GM21423 (cell line): ENCODE measurements around the gene AFDN.
"Not testable (repeated sequence)": the region's sequence is repeated elsewhere in the genome, so short reads cannot be mapped to it uniquely, and the experiment has no call there.

Experiments
- ATAC-seq: cut with Tn5 transposase; IDR thresholded peaks from one replicate; pipeline ENCODE4 v1.9.1; 2021; ENCODE audit warnings: mild to moderate bottlenecking, moderate library complexity; ENCODE audit not compliant: unreplicated experiment

Gene AFDN

DNA sequence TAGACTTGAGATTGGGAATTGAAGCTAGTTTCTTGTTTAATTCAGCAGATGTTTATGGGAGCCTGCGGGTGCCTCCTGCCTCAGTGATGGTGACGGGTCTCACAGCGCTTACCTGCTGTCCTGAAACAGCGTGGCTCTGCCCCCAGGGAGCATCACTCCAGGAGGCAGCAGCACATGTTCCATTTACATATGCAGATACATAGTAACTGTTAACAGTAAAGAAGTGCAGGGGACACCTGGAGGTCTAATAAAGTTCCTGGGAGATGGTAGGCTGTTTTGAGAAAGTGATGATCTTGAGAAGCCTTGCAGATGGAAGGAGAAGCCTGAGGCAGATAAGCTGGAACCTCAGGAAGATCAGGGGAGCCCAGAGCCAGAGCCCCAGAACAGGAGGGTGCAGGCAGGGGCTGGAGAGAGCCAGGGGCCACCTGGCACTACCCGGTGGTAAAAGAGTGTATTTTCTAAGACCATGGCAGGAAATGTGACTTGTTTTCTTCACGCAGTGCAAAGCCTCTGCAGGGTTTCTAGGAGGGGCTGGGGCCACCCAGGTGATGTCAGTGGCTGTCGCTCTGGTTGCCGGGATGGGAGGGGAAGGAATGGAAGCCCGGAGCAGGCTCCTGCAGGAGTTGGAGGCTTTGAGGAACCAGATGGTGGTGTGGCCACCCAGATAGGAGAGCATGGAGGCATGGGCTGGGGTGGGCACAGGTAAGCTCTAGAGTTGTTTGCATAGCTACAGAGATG is 146.6 kb downstream of the AFDN start:
- no peak for ATAC-seq

- no peak for ATAC-seq
Observed at GRCh38 chr6:167974640-167975344, 148.1 kb downstream of the AFDN start.

- ATAC-seq, result no peak
Observed at GRCh38 chr6:167975458-167975857, 148.7 kb downstream of the AFDN start.

DNA sequence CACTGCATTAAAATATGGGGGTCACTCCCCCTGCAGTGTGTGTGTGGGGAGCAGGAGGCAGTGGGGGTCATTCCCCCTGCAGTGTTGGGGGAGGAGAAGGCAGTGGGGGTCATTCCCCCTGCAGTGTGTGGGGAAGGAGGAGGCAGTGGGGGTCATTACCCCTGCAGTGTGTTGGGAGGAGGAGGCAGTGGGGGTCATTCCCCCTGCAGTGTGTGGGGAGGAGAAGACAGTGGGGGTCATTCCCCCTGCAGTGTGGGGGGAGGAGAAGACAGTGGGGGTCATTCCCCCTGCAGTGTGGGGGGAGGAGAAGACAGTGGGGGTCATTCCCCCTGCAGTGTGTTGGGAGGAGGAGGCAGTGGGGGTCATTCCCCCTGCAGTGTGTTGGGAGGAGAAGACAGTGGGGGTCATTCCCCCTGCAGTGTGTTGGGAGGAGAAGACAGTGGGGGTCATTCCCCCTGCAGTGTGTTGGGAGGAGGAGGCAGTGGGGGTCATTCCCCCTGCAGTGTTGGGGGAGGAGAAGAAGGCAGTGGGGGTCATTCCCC is 149.5 kb downstream of the AFDN start:
- ATAC-seq, result not testable (repeated sequence)

GRCh38 chr6:167976708-167977107 is 150.0 kb downstream of the AFDN start:
- ATAC-seq, result no peak

GRCh38 chr6:167977717-167978467 is 151.2 kb downstream of the AFDN start:
- ATAC-seq, result no peak

DNA sequence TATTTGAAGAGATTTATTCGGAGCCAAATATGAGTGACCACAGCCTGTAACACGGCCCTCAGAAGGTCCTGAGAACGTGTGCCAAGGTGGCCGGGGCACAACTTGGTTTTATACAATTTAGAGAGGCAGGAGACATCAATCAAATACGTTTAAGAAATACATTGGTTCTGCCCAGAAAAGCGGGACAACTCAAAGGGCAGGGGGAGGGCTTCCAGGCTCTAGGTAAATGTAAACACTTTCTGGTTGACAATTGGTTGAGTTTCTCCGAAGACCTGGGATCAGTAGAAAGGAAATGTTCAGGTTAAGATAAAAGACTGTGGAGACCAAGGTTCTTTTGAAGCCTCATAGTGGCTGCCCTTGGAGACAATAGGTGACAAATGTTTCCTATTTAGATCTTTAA is 151.9 kb downstream of the AFDN start:
- no peak for ATAC-seq

DNA sequence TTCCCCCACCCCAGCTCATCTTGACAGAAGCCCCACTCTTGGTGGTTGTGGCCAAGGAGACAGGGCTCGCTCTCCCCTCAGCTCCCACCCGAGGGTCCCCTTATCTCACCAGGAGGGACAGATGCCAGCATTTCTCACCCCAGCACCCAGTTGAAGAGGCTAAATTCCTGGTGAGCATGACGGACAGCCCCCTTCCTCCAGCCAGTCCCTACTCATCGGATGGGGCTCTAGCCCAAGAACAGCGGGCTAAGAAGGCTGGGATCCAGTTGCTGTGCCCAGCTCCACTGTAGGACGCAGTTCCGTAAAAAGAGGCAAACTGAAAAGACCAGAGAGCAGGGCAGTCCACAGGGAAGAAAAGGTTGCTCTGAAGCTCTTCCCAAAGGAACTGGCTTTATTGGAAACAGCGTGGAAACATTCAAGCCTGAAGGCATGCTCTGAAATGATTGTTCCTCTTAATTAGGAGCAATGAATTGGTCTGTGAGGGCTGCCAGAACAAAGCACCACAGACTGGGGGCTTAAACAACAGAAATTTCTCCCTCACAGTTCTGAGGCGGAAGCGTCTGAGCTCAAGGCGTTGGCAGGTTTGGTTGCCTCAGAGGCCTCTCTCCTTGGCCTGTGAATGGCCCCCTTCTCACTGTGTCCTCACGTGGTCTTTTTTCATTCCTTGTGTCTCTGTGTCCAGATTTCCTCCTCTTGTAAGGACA is 152.9 kb downstream of the AFDN start:
- no peak for ATAC-seq

DNA sequence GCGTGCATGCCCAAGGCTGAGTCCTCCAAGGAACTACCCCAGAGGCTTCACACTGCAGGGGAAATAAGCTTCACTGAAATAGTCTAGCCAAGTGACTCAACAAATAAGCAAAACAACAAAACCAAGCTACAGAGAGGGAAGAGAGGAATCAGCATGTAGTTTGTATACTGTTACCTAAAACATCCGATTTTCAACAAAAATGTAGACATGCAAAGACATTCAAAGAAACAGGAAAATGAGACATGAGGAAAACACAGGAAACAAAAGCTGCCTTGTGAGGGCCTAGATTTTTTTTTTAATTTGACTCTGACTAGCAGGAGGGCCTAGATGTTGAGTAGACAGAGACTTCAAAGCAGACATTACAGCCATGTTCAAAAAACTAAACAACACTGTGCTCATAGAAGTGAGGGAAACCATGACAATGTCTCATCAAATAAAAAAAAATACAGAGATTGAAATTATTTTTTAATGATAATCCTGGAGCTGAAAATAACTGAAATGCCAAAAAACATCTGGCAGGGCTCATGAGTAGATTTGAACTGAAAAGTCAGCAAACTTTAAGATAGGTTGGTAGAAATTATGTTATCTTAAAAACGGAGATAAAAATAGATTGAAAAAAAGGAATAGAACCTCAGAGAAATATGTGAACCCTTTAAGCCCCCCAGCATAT is 154.3 kb downstream of the AFDN start:
- ATAC-seq, result no peak

DNA sequence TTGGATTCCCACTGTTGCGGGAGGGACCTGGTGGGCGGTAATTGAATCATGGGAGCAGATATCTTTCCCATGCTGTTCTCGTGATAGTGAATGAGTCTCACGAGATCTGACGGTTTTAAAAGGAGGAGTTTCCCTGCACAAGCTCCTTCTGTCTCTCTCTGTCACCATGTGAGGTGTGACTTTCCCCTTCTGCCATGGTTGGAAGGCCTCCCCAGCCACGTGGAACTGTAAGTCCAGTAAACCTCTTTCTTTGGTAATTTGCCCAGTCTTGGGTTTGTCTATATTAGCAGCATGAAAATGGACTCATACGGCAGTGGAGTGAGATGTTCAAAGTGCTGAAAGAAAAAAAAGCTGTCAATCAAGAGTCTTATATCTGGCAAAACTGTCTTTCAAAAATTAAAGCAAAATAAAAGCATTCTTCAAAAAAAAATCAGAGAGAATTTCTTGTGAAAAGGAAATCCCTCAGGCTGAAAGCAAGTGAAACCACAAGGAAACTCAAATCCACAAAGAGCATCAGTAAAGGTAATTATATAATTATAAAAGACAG is 155.3 kb downstream of the AFDN start:
- ATAC-seq, result no peak

DNA sequence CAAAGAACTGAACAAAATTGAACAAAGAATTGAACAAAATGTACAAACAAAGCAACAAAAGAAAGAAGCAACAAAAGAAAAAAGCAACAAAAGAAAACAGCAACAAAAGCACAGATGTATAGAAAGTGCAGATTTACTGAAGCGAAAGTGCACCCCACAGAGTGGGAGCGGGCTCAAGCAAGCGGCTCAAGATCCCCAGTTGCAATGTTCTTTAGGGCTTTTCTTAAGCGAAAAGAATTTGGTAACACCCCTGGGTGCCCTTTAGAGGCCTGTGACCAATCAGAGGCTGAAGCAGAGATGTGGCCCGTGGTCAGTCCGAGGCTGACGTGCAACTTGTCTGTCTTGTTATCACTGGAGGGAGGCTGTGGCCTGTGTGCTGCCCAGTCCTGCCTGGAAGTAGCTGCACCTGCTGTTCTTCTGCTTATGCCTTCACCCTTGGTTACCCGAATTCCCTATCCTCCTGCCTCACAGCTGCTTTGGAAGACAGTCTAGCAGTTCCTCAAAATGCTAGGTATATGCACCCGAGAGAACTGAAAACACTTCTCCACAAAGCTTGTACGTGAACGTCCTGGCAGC is 157.5 kb downstream of the AFDN start:
- ATAC-seq, result no peak

GRCh38 chr6:167984876-167985604 is 158.3 kb downstream of the AFDN start:
- ATAC-seq, result no peak

DNA sequence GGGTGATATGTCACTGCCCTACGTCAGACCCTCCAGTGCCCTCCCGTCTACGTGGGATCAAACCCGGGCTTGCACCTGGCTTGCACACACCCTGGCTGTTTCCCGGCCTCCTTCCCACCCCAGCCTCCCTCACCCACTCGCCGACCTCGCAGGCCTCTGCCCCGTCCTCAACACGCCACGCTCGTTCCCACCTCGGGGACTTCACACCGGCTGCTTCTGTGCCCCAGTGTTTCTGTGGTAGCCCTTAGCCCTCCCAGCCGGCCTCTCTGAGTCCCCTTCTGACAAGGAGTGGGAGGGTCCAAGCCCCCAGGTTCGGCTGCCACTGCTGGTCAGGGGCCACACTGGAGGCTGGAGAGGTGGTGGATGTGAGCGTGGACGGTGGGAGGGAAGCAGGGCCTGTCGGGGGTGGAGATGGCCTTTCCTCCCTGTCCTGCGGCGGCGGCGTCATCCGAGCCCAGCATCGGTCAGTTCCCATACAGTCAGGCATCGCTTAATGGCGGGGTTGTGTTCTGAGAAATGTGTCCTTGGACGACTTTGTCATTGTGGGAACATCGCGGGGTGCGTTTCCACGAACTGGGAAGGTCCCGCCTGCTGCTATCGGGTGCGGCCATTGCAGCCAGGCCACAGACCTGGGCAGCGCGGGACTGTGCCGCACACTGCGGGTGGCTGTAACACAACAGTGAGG is 159.3 kb downstream of the AFDN start:
- ATAC-seq, result no peak

- ATAC-seq, result no peak
Observed at GRCh38 chr6:167987396-167988153, 160.9 kb downstream of the AFDN start.

GRCh38 chr6:167988154-167988495 is 161.4 kb downstream of the AFDN start:
- no peak for ATAC-seq

DNA sequence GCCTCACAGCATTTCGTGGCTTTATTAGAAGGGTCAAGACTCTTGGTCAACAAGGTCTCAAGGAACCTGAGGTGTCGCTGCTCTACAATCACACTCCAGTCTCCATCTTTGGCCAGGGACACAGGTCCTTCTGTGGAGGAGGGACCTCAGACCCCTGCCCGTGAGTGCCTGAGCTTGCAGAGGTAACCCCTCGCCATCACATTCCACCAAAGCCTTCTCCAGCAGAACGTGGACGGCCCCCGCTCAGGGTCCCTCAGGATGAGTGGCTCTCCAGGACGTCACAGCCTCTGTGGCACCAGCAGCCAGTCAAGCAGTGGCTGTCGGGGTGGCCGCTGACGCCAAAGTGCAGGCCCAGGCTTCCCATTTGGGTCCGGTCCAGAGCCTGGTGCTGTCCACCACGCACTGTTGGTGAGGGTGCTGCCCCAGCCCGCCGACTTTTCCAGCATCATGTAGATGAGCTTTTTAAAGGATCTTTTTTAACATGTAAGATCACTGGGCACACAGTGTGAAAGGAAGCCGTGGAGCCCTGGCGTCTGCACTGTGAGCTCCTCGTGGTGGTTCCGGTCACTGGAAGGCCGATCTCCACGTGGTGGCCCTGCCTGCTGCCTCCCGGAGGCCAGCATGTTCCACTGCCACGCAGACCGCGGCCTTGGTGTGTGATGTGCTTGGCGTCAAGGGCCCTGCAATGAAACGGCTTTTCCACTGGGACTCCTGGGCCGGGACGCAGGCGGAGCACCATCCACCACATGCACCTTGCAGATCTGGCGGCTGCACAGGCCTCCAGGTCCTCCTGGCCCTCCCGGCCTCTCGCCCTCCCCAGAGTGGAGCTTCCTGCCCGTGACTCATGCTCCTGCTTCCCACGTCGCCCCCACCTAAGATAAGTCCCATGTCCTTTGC is 162.5 kb downstream of the AFDN start:
- ATAC-seq, result no peak
